ENCODE data around the gene UBE2G2.

The UBE2G2 gene

DNA sequence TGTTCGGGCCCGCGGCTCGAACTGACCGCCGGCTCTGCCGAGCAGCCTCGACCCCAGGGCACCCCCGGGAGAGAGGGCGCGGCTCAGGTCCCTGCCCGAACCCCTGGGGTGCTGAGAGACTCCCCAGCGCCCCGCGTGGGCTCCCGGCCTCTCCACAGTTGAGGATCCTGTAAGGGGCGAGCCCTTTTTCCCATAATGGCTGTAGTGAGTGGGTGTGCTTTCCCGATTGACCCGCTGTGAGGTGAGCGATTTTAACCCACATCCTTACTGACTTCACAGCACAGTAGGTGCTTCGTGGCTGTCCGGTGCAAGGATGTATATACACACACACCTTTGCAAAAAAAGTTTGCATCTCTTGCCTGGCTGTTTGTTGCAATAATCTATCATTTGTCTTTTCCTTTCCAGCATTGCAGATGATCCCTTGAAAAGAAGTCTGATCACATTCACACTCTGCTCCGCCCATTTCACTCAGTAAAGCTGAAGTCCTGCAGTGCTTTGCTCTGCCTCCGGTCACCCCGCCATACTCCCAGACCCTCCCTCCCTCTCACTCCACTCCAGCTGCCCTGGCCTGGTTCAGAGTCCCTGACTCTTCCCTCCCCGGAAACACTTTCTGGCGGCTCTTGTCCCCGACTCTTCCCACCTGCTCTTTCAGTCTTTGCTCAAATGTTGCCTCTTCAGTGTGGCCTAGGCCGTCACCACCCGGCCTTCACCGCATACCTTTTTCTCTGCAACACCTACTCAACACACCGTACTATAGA is 955 bp upstream of the UBE2G2 start:
- TF ChIP-seq, protein P1, sequence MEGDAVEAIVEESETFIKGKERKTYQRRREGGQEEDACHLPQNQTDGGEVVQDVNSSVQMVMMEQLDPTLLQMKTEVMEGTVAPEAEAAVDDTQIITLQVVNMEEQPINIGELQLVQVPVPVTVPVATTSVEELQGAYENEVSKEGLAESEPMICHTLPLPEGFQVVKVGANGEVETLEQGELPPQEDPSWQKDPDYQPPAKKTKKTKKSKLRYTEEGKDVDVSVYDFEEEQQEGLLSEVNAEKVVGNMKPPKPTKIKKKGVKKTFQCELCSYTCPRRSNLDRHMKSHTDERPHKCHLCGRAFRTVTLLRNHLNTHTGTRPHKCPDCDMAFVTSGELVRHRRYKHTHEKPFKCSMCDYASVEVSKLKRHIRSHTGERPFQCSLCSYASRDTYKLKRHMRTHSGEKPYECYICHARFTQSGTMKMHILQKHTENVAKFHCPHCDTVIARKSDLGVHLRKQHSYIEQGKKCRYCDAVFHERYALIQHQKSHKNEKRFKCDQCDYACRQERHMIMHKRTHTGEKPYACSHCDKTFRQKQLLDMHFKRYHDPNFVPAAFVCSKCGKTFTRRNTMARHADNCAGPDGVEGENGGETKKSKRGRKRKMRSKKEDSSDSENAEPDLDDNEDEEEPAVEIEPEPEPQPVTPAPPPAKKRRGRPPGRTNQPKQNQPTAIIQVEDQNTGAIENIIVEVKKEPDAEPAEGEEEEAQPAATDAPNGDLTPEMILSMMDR (IDR thresholded peaks at IDR 0.05; ENCODE audit: insufficient read depth, low read length, missing control alignments), result no peak

DNA sequence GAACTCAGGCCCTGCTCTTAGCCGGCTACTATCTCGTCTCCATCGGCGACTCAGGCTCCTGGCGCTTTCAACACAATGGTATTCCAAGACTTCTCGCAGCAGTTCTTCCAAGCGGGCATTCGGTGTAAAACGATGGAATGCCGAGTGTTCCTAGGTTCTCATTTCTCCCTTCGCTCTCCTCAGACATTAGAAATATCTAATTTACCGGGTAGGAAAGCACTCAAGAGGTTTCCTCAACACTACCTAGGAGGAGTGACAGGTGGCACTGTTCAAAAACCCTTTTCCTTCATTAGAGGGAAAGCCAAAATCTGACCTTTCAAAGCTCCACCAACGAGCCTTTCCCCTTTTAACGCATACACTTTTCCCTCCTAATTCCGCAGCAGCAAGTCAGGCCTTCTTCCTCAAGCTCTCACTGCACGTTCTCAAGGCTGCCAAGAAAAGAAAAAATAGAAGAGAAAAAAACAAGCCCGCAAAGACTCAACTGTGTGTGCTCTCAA is 601 bp downstream of the UBE2G2 start:
- ChIA-PET CTCF (interaction anchor here (0.7 to 5.6 kb wide), 22 partner anchors 8 to 336 kb away, joined by 3 to 52 read pairs (median 4); partner anchors contain the start of gene PTTG1IP), POLR2A (interaction anchor here (1.0 to 1.5 kb wide), 3 partner anchors 8 to 126 kb away, joined by 4 to 12 read pairs (median 9); partner anchors contain the start of gene PTTG1IP)
- H3K4me3 ChIP-seq (ENCODE audit: low read depth, low read length), result peak overlapping the region; percentile 93
- TF ChIP-seq, protein P1 (IDR thresholded peaks at IDR 0.05; ENCODE audit: insufficient read depth, low read length, missing control alignments), result no peak
- DNase-seq (ENCODE audit: low read depth, low spot score), result no peak

More for the DNA sequence above, 955 bp upstream of the UBE2G2 start:
- POLR2A ChIA-PET, result interaction anchor here (1.0 to 1.5 kb wide), 3 partner anchors 9 to 125 kb away, joined by 4 to 12 read pairs (median 9); partner anchors contain the start of gene PTTG1IP
- CTCF ChIA-PET, result interaction anchor here (0.6 to 5.6 kb wide), 7 partner anchors 9 to 130 kb away, joined by 3 to 52 read pairs (median 5); no protein-coding TSS in a partner anchor
- DNase-seq (ENCODE audit: low read depth, low spot score), result no peak
- peak overlapping the region; percentile 93 for H3K4me3 ChIP-seq (ENCODE audit: low read depth, low read length)

DNA sequence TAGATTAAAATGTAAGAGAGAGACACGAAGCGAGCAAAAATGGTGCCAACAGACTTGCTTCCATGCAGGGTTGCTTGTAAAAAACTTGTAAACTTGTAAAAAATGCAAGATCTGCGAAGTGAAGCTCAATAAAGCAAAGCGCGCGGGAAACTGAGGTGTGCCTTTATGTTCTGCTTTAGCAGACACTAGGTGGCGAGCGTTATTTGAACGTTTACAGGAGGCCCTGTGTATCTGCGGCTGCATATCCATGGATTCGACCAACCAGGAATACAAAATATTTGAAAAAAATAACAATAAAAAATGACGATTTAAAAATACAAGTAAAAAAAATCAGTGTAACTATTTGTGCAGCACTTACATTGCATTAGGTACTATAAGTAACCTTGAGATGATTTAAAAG is 1.5 kb downstream of the UBE2G2 start:
- CTCF ChIA-PET, result interaction anchor here (1.0 to 5.6 kb wide), 19 partner anchors 8 to 338 kb away, joined by 3 to 52 read pairs (median 6); partner anchors contain the start of gene PTTG1IP
- TF ChIP-seq, protein P1 (IDR thresholded peaks at IDR 0.05; ENCODE audit: insufficient read depth, low read length, missing control alignments), result peak; percentile 27
- POLR2A ChIA-PET, result interaction anchor here (1.1 kb wide), 1 partner anchor 74 kb away, joined by 3 read pairs; the partner anchor contains the start of gene PTTG1IP
- DNase-seq (ENCODE audit: low read depth, low spot score), result no peak
- H3K4me3 ChIP-seq (ENCODE audit: low read depth, low read length), result peak overlapping the region; percentile 93

DNA sequence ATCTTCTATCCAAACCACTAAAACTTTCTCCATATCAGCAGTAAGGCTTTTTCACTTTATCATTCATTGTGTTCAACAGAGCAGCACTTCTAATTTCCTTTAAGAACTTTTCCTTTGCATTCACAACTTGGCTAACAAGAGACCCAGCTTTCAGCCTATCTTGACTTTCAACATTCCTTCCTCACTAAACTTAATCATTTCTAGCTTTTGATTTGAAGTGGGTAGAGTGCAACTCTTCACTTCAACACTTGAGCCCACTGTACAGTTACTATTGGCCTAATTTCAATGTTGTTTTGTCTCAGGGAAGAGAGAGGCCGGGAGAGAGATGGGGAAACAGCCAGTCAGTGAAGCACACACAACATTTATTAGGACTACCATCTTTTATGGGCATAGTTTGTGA is 2.0 kb downstream of the UBE2G2 start:
- ChIA-PET CTCF (interaction anchor here (0.7 to 5.6 kb wide), 21 partner anchors 8 to 462 kb away, joined by 3 to 52 read pairs (median 5); partner anchors contain the start of gene PTTG1IP), POLR2A (interaction anchor here (1.1 kb wide), 1 partner anchor 74 kb away, joined by 3 read pairs; the partner anchor contains the start of gene PTTG1IP)
- TF ChIP-seq, protein P1 (IDR thresholded peaks at IDR 0.05; ENCODE audit: insufficient read depth, low read length, missing control alignments), result no peak
- H3K4me3 ChIP-seq (ENCODE audit: low read depth, low read length), result no peak overlapping the region
- no peak for DNase-seq (ENCODE audit: low read depth, low spot score)

DNA sequence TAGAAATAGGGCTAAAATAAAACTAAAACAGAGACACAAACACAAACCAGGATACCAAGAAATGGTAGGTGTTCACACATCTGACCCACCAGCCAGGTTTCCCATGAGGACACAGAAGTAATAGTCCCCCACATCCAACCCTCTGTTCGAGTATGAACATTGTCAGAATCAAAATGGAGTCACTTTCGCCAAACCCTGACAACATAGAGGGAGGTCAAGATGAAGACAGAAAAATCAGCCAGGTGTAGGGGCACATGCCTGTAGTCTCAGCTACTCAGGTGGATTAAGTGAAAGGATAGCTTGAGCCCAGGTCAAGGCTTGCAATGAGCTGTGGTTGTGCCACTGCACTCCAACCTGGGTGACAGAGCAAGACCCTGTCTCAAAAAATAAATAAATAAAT is 3.8 kb downstream of the UBE2G2 start:
- no peak overlapping the region for H3K4me3 ChIP-seq (ENCODE audit: low read depth, low read length)
- TF ChIP-seq, protein P1 (IDR thresholded peaks at IDR 0.05; ENCODE audit: insufficient read depth, low read length, missing control alignments), result no peak
- no peak for DNase-seq (ENCODE audit: low read depth, low spot score)
- ChIA-PET POLR2A (no interaction called here), CTCF (interaction anchor here (1.0 to 5.6 kb wide), 2 partner anchors 95 to 135 kb away, joined by 3 to 52 read pairs; no protein-coding TSS in a partner anchor)

DNA sequence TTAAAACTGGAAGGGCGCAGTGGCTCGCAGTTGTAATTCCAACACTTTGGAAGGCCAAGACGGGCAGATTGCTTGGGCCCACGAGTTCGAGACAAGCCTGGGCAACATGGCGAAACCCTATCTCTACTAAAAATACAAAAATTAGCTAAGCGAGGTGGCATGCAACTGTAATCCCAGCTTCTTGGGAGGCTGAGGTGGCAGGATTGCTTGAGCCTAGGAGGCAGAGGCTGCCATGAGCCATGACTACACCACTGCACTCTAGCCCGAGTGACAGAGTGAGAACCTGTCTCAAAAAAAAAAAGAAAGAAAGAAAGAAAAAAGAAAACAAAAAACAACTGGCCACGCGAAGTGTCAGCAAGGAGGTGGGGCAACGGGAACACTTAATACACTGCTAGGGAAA is 6.3 kb downstream of the UBE2G2 start:
- POLR2A ChIA-PET, result no interaction called here
- H3K4me3 ChIP-seq (ENCODE audit: low read depth, low read length), result no peak overlapping the region
- no peak for DNase-seq (ENCODE audit: low read depth, low spot score)
- CTCF ChIA-PET, result interaction anchor here (1.0 to 3.1 kb wide), 4 partner anchors 9 to 26 kb away, joined by 3 to 66 read pairs (median 16); no protein-coding TSS in a partner anchor
- TF ChIP-seq, protein P1 (IDR thresholded peaks at IDR 0.05; ENCODE audit: insufficient read depth, low read length, missing control alignments), result no peak

Data from AG04449 (cell line).